Measurements from ENCODE around the gene HSPB8.
A peak's percentile ranks its signal among the peaks of the same experiment; 100 is the strongest.

HSPB8 gene

GRCh38 chr12:119169150-119169549 lies 9.6 kb upstream of the HSPB8 start:
- TF ChIP-seq, protein P1, sequence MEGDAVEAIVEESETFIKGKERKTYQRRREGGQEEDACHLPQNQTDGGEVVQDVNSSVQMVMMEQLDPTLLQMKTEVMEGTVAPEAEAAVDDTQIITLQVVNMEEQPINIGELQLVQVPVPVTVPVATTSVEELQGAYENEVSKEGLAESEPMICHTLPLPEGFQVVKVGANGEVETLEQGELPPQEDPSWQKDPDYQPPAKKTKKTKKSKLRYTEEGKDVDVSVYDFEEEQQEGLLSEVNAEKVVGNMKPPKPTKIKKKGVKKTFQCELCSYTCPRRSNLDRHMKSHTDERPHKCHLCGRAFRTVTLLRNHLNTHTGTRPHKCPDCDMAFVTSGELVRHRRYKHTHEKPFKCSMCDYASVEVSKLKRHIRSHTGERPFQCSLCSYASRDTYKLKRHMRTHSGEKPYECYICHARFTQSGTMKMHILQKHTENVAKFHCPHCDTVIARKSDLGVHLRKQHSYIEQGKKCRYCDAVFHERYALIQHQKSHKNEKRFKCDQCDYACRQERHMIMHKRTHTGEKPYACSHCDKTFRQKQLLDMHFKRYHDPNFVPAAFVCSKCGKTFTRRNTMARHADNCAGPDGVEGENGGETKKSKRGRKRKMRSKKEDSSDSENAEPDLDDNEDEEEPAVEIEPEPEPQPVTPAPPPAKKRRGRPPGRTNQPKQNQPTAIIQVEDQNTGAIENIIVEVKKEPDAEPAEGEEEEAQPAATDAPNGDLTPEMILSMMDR (IDR thresholded peaks at IDR 0.05) = no peak
- DNase-seq (ENCODE audit: low spot score) = no peak
- H3K4me3 ChIP-seq = no peak overlapping the region
- H3K27ac ChIP-seq = no peak overlapping the region

- DNase-seq (ENCODE audit: low spot score) = no peak
- H3K27ac ChIP-seq = no peak overlapping the region
- no peak overlapping the region for H3K4me3 ChIP-seq
- TF ChIP-seq, protein P1 (IDR thresholded peaks at IDR 0.05) = no peak
These were observed 7.4 kb upstream of the HSPB8 start for GRCh38 chr12:119171291-119171690.

DNA sequence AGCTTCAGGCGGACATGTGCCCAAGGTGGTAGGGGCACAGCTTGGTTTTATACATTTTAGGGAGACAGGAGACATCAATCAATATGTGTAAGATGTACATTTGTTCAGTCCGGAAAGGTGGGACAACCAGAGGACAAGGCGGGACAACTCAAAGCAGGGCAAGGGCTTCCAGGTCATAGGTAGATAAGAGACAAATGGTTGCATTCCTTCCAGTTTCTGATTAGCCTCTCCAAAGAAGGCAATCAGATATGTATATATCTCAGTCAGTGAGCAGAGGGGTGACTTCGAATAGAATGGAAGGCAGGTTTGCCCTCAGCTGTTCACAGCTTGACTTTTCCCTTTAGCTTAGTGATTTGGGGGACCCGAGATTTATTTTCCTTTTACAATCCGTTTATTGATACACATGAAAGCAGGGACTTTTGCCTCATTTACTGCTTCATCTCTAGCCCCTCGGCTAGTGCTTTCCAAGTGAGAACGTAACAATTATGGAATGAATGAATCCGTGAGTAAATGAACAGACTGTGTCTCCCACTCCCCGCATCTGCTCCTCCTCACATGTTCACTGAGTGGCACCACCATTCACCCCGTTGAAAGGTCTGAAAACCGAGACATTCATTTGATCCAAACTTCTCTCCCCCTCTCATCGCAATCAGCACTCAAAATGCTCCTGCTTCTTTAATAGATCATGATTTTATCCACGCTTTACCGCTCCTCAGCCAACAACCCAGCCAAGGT lies 6.9 kb upstream of the HSPB8 start:
- Histone ChIP-seq H3K4me3 (no peak overlapping the region), H3K27ac (no peak overlapping the region)
- DNase-seq (ENCODE audit: low spot score) = no peak
- TF ChIP-seq, protein P1 (IDR thresholded peaks at IDR 0.05) = no peak

DNA sequence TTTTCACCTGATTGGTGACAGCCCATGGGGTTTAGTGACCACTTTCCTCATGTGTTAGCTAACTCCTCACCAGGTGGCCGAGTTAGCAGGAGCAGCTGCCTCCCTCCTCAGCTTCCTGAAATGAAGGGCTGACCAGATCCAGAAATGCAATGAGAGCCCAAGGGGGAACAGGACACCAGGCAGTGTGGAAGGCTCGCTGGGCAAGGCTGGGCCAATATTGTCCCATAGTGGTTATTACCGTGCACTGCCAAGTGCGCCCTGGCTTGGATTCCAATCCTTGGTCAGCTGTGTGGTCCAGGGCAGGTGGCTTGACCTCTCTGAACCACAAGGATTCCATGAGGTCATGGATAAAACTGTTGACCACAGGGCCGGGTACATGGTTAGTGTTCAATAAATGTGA lies 3.6 kb upstream of the HSPB8 start:
- TF ChIP-seq, protein P1 (IDR thresholded peaks at IDR 0.05) = no peak
- DNase-seq (ENCODE audit: low spot score) = no peak
- Histone ChIP-seq H3K4me3 (peak overlapping the region; percentile 68), H3K27ac (peak overlapping the region; percentile 95 to 97)

- TF ChIP-seq, protein P1 (IDR thresholded peaks at IDR 0.05) = no peak
- Histone ChIP-seq H3K27ac (peak overlapping the region; percentile 95 to 97), H3K4me3 (peak overlapping the region; percentile 68)
- peak; percentile 98 for DNase-seq (ENCODE audit: low spot score)
These were observed 2.3 kb upstream of the HSPB8 start for GRCh38 chr12:119176267-119177055.

DNA sequence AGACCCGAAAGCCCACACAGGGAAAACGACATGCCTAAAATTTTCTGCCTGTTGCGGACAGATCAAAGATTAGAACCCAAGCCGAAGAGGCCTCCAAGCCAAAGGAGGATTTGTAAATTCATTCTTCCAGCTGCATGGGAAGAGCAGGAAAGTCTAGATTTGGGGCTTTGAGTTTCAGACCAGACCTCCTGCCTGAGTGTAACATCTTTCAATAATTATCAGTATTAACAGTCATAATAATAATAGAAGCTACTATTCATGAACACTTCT lies 1.7 kb upstream of the HSPB8 start:
- H3K4me3 ChIP-seq = no peak overlapping the region
- TF ChIP-seq, protein P1 (IDR thresholded peaks at IDR 0.05) = no peak
- peak overlapping the region; percentile 95 to 97 for H3K27ac ChIP-seq
- no peak for DNase-seq (ENCODE audit: low spot score)
